HCEC 1CT (cell line): Measurements from ENCODE around the gene FALEC.
"Not testable (repeated sequence)": the region's sequence is repeated elsewhere in the genome, so short reads cannot be mapped to it uniquely, and the experiment has no call there.

Source experiments
- DNase-seq: peaks from one replicate; pipeline ENCODE4 v3.0.0-alpha.2; 2017

Gene FALEC

GRCh38 chr1:150560576-150561253 is 45.2 kb downstream of the FALEC start:
- DNase-seq = peak; percentile 88

GRCh38 chr1:150561254-150561973 is 45.9 kb downstream of the FALEC start:
- DNase-seq = peak; percentile 98

- peak; percentile 92 for DNase-seq
Measured at GRCh38 chr1:150561974-150562445, 46.5 kb downstream of the FALEC start.

- no peak for DNase-seq
Measured at GRCh38 chr1:150562446-150563339, 47.1 kb downstream of the FALEC start.

GRCh38 chr1:150563340-150564038 is 47.9 kb downstream of the FALEC start:
- no peak for DNase-seq

GRCh38 chr1:150564051-150564991 is 48.8 kb downstream of the FALEC start:
- DNase-seq = peak; percentile 64

- DNase-seq = not testable (repeated sequence)
Measured at GRCh38 chr1:150565240-150565991, 49.9 kb downstream of the FALEC start.

- no peak for DNase-seq
Measured at GRCh38 chr1:150566589-150567340, 51.2 kb downstream of the FALEC start.

- DNase-seq = no peak
Measured at GRCh38 chr1:150567341-150567716, 51.8 kb downstream of the FALEC start.

GRCh38 chr1:150567717-150568593 is 52.4 kb downstream of the FALEC start:
- DNase-seq = peak; percentile 97

- DNase-seq = no peak
Measured at GRCh38 chr1:150568594-150568966, 53.0 kb downstream of the FALEC start.

- no peak for DNase-seq
Measured at GRCh38 chr1:150572918-150573647, 57.5 kb downstream of the FALEC start.

- not testable (repeated sequence) for DNase-seq
Measured at GRCh38 chr1:150573648-150574071, 58.1 kb downstream of the FALEC start.

GRCh38 chr1:150574260-150575071 is 58.9 kb downstream of the FALEC start:
- no peak for DNase-seq

- no peak for DNase-seq
Measured at GRCh38 chr1:150575072-150575489, 59.5 kb downstream of the FALEC start.

GRCh38 chr1:150575518-150576366 is 60.2 kb downstream of the FALEC start:
- DNase-seq = no peak
